Measurements from ENCODE around the gene MLXIP.

The MLXIP gene

GRCh38 chr12:122123051-122123760, 44.6 kb downstream of the MLXIP start:
- peak; percentile 70 to 85 for DNase-seq (ENCODE audit: low read depth in 2 of 2)
- TF ChIP-seq CTCF (IDR thresholded peaks at IDR 0.05; ENCODE audit: low read depth, low read length) = peak; percentile 63
- no peak overlapping the region for H3K4me3 ChIP-seq (replicated peaks in 1 of 2; ENCODE audit: low read depth in 2 of 2, low read length in 2 of 2)

GRCh38 chr12:122123761-122124145, 45.2 kb downstream of the MLXIP start:
- H3K4me3 ChIP-seq (replicated peaks in 1 of 2; ENCODE audit: low read depth in 2 of 2, low read length in 2 of 2) = no peak overlapping the region
- no peak for TF ChIP-seq CTCF (IDR thresholded peaks at IDR 0.05; ENCODE audit: low read depth, low read length)
- no peak for DNase-seq (ENCODE audit: low read depth in 2 of 2)

- no peak for DNase-seq (ENCODE audit: low read depth in 2 of 2)
- H3K4me3 ChIP-seq (replicated peaks in 1 of 2; ENCODE audit: low read depth in 2 of 2, low read length in 2 of 2) = no peak overlapping the region
- no peak for TF ChIP-seq CTCF (IDR thresholded peaks at IDR 0.05; ENCODE audit: low read depth, low read length)
Observed at GRCh38 chr12:122124370-122124769, 45.8 kb downstream of the MLXIP start.

- no peak for DNase-seq (ENCODE audit: low read depth in 2 of 2)
- H3K4me3 ChIP-seq (replicated peaks in 1 of 2; ENCODE audit: low read depth in 2 of 2, low read length in 2 of 2) = no peak overlapping the region
- TF ChIP-seq CTCF (IDR thresholded peaks at IDR 0.05; ENCODE audit: low read depth, low read length) = no peak
Observed at GRCh38 chr12:122125452-122126341, 47.1 kb downstream of the MLXIP start.

GRCh38 chr12:122126342-122126635, 47.7 kb downstream of the MLXIP start:
- no peak for DNase-seq (ENCODE audit: low read depth in 2 of 2)
- no peak overlapping the region for H3K4me3 ChIP-seq (replicated peaks in 1 of 2; ENCODE audit: low read depth in 2 of 2, low read length in 2 of 2)
- TF ChIP-seq CTCF (IDR thresholded peaks at IDR 0.05; ENCODE audit: low read depth, low read length) = no peak

- no peak for TF ChIP-seq CTCF (IDR thresholded peaks at IDR 0.05; ENCODE audit: low read depth, low read length)
- no peak for DNase-seq (ENCODE audit: low read depth in 2 of 2)
- H3K4me3 ChIP-seq (replicated peaks in 1 of 2; ENCODE audit: low read depth in 2 of 2, low read length in 2 of 2) = no peak overlapping the region
Observed at GRCh38 chr12:122126713-122127597, 48.4 kb downstream of the MLXIP start.
